Thyroid gland (tissue), 4 donors: ENCODE measurements around the gene TBC1D3. TPM values are rescaled to one million over a fixed set of nuclear protein-coding genes. Genes with fewer than 3 reads are reported as not detected.
"Not testable (repeated sequence)": the region's sequence is repeated elsewhere in the genome, so short reads cannot be mapped to it uniquely, and the experiment has no call there.

Experiments
- DNase-seq, 2 donors: peaks; one replicate each; pipeline ENCODE4 v3.0.0-alpha.2; 2019
- H3K27ac ChIP-seq, 3 donors: fragments of 200-600 bp; sonication (generic); 1 replicate in 2 of 3; 2 replicates in 1 of 3; pipeline ENCODE4 v1.5.1; 2016 to 2019; ENCODE audit warnings: mild to moderate bottlenecking in 1 of 3, moderate library complexity in 1 of 3
- H3K27me3 ChIP-seq: fragments of 200-600 bp; sonication (generic); one replicate; pipeline ENCODE4 v1.5.1; 2019
- H3K36me3 ChIP-seq, 2 donors: fragments of 200-600 bp; sonication (generic); one replicate each; pipeline ENCODE4 v1.5.1; 2016 to 2019
- H3K4me1 ChIP-seq, 2 donors: fragments of 200-600 bp; sonication (generic); one replicate each; pipeline ENCODE4 v1.5.1; 2017 to 2019
- H3K4me3 ChIP-seq, 3 donors: fragments of 200-600 bp; sonication (generic); replicated peaks in 1 of 3; 1 replicate in 2 of 3; 2 replicates in 1 of 3; pipeline ENCODE4 v1.5.1; 2016; ENCODE audit warnings: mild to moderate bottlenecking in 1 of 3
- H3K9me3 ChIP-seq: fragments of 200-600 bp; sonication (generic); one replicate; pipeline ENCODE4 v1.5.1; 2017
- WGBS, 2 donors: methylation state at CpG; one replicate each; pipeline ENCODE4 v1.1.5; 2017; 5-methylcytosine and 5-hydroxymethylcytosine counted together
- intact Hi-C: fragments of 100-400 bp; cut with DNase I; formaldehyde crosslinking; loops from one replicate; pipeline ENCODE4 v1.15.1; 2023
- small RNA-seq: library from RNA; depleted of rRNA; stranded (forward); fragments of <200 nt; gene quantifications from one replicate; pipeline ENCODE3, GENCODE V24; 2016
- total RNA-seq, 4 donors: library from RNA; depleted of rRNA; stranded (reverse); fragments of >200 nt; gene quantifications; one replicate each; pipeline ENCODE4 v1.2.3, GENCODE V29; 2016

Gene TBC1D3
- not detected for total RNA-seq

DNA sequence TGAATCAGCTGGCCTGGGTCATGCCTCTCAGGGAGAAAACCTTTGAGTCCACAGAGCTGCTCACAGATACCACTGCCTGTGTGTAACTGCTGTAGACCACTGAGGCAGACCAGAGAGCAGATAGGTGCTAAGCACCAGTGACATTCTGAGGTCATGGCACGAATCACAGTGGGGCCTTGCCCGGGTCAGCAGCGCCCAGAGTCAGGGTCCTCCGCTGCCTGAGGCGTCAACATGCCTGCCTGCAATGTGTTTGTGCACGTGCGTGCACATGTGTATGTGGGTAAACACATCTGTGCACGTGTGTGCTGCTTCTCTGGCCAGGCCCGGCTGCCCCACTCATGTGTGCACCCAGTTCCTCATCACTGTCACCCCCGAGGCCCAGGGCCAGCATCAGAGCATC is at the start of gene TBC1D3:
TBC1D3 (minus strand) TSS at position 101 of the 400 bp plus-strand sequence. CDS start 1,526 bp downstream, outside the sequence.
- no CpG with 5 or more reads among the region's 10 CpGs for WGBS, 2 donors
- H3K27ac ChIP-seq, H3K9me3 ChIP-seq, H3K36me3 ChIP-seq, DNase-seq, H3K4me1 ChIP-seq, H3K4me3 ChIP-seq, H3K27me3 ChIP-seq, intact Hi-C loops: not testable (repeated sequence)

DNA sequence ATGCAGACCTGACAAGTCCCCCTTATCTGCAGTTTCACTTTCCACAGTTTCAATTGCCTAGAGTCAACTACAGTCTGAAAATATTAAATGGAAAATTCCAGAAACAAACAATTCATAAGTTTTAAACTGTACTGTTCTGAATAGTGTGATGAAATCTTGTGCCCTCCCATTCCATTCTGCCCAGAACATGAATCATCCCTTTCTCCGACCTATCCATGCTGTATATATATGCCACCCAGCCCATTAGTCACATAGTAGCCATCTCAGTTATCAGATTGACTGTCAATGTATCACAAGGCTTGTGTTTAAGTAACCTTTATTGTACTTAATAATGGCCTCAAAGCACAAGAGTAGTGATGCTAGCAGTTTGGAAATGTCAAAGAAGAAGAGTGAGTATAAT is 40.4 kb upstream of the TBC1D3 start:
- H3K9me3 ChIP-seq, intact Hi-C loops, DNase-seq: not testable (repeated sequence)

DNA sequence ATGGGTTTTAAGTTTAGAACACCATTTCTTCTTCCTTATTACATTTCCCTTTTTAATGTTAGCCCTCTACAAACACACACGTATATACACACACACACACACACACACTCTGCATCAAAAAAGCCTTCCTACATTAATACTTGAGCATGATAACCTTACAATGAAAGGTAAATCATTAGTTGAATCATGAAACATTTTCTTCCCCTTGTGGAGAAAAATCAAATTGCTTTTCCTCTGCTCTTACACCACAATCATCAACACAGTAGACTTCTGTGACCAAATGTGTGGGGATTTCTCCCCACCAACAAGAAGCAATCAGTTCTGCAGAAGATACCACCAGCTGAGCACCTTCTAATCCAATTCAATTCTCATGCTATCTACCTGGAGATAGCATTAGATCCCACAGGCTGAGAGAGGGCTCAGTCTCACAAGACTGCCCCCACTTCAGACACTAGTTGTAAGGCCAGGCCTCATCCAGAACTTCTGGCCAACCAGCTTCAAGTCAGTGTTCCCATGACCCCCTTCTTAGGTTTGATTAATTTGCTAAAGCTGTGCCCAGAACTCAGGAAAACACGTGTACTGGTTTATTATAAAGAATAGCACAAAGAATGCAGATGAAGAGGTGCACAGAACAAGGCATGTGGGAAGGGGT is 33.6 kb upstream of the TBC1D3 start:
- DNase-seq, intact Hi-C loops, H3K36me3 ChIP-seq, H3K4me1 ChIP-seq, H3K9me3 ChIP-seq, H3K27me3 ChIP-seq, H3K27ac ChIP-seq, H3K4me3 ChIP-seq: not testable (repeated sequence)
- WGBS, 2 donors, result no CpG with 5 or more reads among the region's 2 CpGs

More for the DNA sequence above, 40.4 kb upstream of the TBC1D3 start:
- not testable (repeated sequence) for H3K27ac ChIP-seq, H3K4me3 ChIP-seq, H3K4me1 ChIP-seq, H3K36me3 ChIP-seq, H3K27me3 ChIP-seq
- WGBS, 2 donors, result no CpG with 5 or more reads among the region's 1 CpG

DNA sequence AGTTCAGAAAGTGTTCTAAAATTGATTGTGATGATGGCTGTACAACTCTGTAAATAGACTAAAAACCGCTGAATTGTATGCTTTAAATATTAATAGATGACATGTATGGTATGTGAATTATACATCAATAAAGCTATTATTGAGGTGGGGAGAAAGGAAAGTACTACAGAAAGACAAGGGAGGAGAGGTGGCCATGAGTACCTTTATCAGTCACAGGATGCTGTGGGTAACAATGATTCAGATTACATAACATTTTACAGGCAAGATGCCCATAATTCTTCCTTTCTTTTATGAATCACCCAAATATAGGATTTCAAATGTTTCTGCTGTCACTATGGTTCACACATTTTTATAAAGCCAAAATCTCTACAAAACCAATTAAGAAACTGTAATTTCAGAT is 28.5 kb upstream of the TBC1D3 start:
- intact Hi-C loops, H3K4me3 ChIP-seq: not testable (repeated sequence)
- WGBS, 2 donors, result no CpG with 5 or more reads among the region's 1 CpG

DNA sequence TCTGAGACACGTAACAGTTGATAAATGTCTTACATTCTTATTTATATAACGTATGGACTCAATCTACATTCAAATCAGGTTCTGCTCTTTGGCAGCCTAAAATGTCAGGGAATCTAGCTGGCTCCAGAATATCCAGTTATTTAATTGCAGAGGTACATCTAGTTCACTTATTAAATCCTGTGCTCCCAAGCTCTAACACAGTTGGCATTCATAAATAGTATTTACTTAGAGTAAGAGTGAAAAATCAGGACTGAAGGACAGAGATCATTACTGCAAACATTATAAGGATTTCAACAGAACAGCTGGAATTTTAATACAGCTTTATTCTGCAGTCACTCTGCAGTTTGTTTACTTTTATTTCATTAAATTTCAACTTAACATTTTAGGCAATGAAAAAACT is 7.9 kb upstream of the TBC1D3 start:
- DNase-seq, H3K4me1 ChIP-seq, H3K9me3 ChIP-seq, H3K4me3 ChIP-seq, H3K27me3 ChIP-seq, intact Hi-C loops, H3K27ac ChIP-seq, H3K36me3 ChIP-seq: not testable (repeated sequence)
- no CpG with 5 or more reads among the region's 2 CpGs for WGBS, 2 donors

More for the DNA sequence above, 28.5 kb upstream of the TBC1D3 start:
- not testable (repeated sequence) for DNase-seq, H3K4me1 ChIP-seq, H3K9me3 ChIP-seq, H3K27me3 ChIP-seq, H3K36me3 ChIP-seq, H3K27ac ChIP-seq

DNA sequence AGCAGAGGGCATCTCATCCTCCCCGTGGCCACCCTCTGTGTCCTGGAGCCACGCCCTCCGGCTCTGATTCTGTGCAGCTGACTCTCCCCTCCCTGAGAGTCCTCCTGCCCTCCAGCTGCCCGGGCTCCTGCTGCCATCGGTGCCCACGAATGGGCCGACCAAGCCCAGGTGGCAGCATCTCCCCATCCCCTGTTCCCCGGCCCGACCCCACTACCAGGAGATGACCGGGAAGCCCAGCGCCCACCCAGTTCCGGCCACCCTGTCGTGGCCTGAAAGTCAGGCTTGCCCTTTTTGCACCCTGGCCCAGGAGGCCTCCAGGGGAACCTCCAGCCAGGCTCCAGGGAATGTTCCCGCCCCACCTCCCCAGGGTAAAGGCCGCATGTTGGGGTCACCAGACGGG is 57.5 kb downstream of the TBC1D3 start:
- H3K9me3 ChIP-seq, H3K27me3 ChIP-seq, H3K4me3 ChIP-seq, H3K36me3 ChIP-seq, H3K4me1 ChIP-seq, DNase-seq, intact Hi-C loops, H3K27ac ChIP-seq: not testable (repeated sequence)
- no CpG with 5 or more reads among the region's 16 CpGs for WGBS, 2 donors

Small RNA genes within 50 kb of the gene (small RNA-seq; reads per million reads assigned to genes)
- gene RF00019 (not detected), gene RNA5SP526 (not detected)

Other genes with a start within 250 kb of the TBC1D3 start
- gene TBC1D3L, start 203.5 kb downstream of the TBC1D3 start, total RNA-seq, result 10 to 100 TPM in 1 of 4 donors, 1 to 10 TPM in 3; 4.3 to 12.5 (median 8.7) TPM
- not detected for gene TBC1D3D, start 188.6 kb downstream of the TBC1D3 start, total RNA-seq
- gene TBC1D3C, start 123.9 kb downstream of the TBC1D3 start, total RNA-seq, result not detected
- gene TBC1D3E, start 64.6 kb downstream of the TBC1D3 start, total RNA-seq, result not detected
- 10 to 100 TPM; 26.6 to 38.3 (median 30.3) TPM for gene MRPL45, start 104.6 kb upstream of the TBC1D3 start, total RNA-seq
- under 1 TPM in 2 of 4 donors, not detected in 2; under 0.01 to 0.13 TPM for gene GPR179, start 151.4 kb upstream of the TBC1D3 start, total RNA-seq
- gene SOCS7, start 159.3 kb upstream of the TBC1D3 start, total RNA-seq, result 10 to 100 TPM; 17.1 to 22.3 (median 20.1) TPM
- gene ARHGAP23, start 235.9 kb upstream of the TBC1D3 start, total RNA-seq, result 10 to 100 TPM; 13.0 to 40.8 (median 24.6) TPM